ENCODE measurements around the gene VCX2. TPM values are rescaled to one million over a fixed set of nuclear protein-coding genes. Genes with fewer than 3 reads are reported as not detected.
"Not testable (repeated sequence)": the region's sequence is repeated elsewhere in the genome, so short reads cannot be mapped to it uniquely, and the experiment has no call there.

Gene VCX2
- not detected in 2 replicates for total RNA-seq (2014; rRNA removed; shearing (Covaris generic))

DNA sequence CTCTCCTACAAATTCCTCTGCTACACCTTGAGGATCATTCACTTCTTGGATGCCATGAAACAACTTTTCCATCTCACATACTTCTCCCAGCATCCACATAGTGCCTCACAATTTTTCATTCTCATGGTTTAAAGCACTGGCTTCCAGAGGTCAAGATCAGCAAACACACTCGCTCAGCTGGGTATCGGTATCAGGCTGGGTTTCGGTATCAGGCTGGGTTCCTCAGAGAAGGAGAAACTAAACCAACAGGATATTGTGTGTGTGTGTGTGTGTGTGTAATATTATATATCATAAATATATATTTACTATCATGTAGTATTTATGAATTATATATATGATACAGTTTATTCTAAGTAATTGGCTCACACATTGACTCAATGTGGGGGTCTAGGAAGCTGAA lies at the start of gene VCX2:
VCX2 (minus strand) TSS at position 99 of the 400 bp plus-strand sequence. CDS start 624 bp downstream, outside the sequence.
- DNase-seq (ENCODE audit: low spot score); in situ Hi-C loops (cut with HindIII; ENCODE audit: low sequenced_read_pairs): not testable (repeated sequence)

DNA sequence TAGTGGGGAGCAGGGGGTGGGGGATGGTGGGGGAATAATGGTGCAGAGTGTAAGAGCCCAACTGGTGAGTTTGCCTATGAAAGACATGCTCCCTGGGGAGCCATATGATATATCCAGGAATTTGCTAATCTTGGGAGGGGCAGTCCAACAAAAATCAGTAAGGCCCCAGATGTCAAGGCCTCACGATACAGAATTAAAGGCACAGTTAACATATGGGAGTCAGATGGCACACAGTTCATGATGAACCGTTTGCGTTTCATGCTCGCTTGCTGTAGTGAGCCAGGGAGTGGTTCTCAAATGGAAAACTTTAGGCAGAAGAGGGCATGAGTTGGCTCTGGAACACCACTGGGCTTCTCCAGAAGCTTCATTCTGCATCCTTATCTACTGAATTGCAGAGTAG lies 33.9 kb upstream of the VCX2 start:
- in situ Hi-C loops (cut with HindIII; ENCODE audit: low sequenced_read_pairs): no loop called here

DNA sequence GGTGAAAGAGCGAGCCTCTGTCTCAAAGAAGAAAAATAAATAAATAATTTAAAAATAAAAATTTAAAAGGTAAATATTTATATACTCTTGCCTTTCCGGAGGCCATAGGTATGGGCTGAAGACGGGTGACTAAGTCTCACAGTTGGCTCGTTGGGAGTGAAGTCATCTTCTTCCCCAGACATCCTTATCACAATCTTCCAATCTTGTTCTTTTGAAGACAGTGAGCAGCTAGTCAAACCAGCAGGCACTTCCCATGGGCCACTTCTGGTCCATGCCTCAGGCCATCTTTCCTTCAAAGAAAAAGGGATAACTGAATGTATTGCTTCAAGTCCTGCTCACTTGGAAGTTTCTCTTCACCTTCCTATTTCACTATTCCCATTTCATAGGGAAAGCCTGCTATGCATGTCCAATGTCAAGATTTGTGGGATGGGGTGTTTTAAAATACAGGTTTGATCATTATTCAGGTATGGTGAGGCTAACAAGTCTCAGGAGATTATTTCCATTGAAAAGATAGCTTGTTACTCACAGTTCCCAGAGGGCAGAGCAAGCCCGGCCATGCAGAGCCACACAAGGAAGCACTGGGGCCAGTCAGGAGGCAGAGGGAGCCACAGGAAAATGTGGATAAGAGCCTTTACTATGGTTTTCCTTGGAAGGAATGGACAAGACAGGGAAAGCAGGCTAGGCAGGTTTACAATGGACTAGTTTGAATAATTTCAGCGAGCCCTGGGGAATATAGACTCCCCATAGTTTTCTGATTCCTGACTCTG lies 33.3 kb upstream of the VCX2 start:
- no peak for DNase-seq (ENCODE audit: low spot score)
- in situ Hi-C loops (cut with HindIII; ENCODE audit: low sequenced_read_pairs): no loop called here

More for the DNA sequence above, 33.9 kb upstream of the VCX2 start:
- no peak for DNase-seq (ENCODE audit: low spot score)

DNA sequence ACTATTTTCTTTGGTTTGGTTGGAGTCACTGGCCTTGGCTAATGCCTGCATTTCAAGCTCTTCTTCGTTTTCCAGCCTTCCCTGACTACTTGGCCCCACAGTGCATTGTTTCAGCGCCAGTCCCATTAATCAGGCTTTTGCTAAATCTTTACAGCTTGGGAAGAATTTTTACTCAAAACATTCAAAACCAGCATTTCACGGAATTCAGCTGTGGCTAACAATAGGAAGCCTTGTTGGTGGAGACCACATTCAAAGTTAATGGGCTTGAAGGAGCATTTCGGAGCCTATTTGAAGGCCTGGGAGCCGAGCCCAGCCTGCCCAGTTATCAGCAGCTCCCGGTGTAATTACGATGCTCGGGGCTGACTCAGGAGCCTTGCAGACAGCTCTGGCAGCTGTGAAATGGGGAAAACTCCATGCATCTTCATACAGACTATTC lies 30.8 kb upstream of the VCX2 start:
- DNase-seq (ENCODE audit: low spot score): no peak
- in situ Hi-C loops (cut with HindIII; ENCODE audit: low sequenced_read_pairs): no loop called here

DNA sequence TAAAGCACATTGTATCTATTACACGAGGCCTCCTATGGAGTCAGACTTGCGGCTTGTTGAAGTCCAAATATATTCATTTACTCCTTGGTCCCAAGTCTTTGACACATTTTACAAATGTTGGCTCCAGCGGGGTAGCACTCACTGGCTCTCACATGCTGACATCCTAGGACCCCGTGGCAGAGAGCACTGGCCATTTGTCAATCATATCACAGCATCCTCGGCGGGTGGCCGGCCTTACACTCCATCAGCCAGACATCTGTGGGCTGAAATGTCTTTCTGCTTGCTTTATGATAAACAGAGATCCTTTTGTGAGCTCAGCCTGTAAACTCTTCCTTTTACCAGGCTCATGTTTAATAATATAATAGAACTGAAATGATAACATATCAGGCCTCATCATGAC lies 25.7 kb upstream of the VCX2 start:
- in situ Hi-C loops (cut with HindIII; ENCODE audit: low sequenced_read_pairs): no loop called here
- no peak for DNase-seq (ENCODE audit: low spot score)

DNA sequence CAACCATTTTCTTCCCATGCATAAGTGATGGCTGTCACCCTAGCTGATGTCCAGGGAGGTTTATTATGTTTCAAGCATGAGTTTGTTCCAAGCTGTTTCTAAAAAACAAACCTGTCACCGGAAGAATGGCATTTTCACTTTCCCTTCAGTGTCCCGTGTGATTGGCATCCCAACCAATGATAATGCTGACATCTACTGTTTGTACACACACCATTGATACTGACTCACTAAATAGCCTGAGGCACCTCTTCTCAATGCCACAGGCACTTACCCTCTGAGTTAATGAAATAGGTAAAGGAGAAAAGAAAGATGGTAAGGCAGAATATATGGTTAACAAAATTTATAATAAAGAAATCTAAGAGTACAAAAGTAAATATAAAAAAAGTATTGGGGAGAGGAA lies 23.1 kb upstream of the VCX2 start:
- in situ Hi-C loops (cut with HindIII; ENCODE audit: low sequenced_read_pairs): no loop called here
- no peak for DNase-seq (ENCODE audit: low spot score)

DNA sequence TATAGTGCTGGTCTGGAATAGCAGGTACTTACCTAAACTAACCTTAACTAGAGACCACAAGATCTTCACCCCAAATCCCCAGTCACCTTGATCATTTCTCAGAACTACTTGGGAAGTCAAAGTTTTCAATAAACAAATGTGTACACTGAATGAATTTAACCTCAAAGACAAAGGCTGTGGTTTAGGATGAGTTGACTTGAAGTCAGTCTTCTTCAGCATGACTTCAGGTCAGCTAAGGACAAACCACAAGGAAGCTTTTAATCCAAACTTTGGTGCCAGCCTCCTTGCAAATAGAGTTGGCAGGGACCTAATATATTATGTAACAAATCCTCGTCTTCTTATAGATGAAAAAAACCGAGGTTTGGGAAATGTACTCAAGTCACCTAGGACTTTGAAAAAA lies 21.2 kb upstream of the VCX2 start:
- in situ Hi-C loops (cut with HindIII; ENCODE audit: low sequenced_read_pairs): no loop called here
- DNase-seq (ENCODE audit: low spot score): no peak

DNA sequence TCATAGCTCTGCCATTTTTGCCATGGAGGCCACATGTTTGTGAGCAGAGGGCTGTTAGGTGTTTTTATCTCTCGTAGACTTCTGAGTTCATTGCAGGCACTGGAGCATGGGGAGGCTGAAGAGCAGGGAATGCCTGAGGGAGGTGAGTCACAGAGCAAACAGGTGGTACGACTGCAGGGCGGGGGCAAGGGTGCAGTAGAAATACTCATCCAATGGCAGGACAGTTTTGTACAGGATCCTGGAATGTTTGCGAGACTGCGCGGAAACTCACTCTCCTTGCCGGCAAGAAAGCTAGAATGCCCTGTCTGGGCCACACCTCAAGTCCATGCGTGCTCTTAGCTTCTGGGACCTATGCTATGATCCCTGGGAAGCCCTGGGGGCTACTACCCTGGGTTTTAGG lies 20.0 kb upstream of the VCX2 start:
- in situ Hi-C loops (cut with HindIII; ENCODE audit: low sequenced_read_pairs): no loop called here
- DNase-seq (ENCODE audit: low spot score): no peak

DNA sequence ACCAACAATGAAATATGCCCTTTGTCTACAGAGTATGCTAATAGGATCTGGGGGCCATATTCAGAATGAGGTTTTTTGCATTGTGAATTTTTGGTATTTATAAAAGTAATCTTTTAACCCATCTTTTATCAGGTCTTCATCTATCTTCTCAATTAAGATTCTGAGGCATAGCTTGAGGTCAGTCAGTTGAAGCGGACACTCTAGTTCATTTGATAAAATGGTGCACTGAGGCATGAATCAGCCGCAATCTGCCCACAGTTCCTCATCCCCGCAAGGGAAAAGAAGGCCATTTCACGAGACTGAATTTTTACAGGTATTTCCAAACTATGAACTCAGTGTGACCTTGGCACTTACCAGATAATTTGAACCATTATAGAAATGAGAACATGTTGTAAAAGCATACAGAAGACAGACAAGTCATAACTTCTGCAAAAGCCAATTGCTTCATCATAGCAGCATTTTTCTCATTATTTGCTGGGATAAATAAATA lies 19.3 kb upstream of the VCX2 start:
- in situ Hi-C loops (cut with HindIII; ENCODE audit: low sequenced_read_pairs): no loop called here
- DNase-seq (ENCODE audit: low spot score): no peak

DNA sequence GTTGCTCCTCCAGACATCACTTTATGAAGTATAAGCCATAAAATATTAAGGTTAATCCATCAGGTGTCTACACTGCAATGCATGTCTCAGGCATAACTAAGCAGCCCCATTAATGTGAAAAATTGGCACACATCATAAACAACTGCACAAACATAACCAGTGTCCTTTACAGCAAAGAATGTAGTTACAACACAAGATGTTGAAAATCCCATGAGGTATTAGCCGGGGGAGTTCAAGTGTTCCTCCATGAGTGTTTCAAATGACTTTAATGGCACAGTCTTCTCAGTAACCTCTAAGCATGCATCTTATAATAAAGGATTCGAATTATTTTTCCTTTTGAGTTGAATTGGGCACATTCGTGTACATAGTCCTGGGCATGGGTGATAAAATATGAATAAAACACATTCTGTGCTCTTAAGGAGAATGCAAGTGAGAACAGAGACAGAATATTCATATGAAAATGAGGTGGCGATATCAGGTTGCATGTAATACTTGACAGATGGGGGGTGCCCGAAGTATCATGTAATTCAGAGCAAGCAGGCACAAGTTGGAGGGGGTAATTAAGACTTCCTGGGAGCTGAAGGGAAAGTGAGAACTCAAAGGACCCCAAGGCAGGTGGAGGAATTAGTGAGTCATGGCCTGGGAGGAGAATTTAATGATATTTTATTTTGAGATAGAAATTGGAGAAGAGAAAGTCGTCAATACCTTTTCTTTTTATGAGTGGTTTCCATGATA lies 18.2 kb upstream of the VCX2 start:
- DNase-seq (ENCODE audit: low spot score): no peak
- in situ Hi-C loops (cut with HindIII; ENCODE audit: low sequenced_read_pairs): no loop called here

DNA sequence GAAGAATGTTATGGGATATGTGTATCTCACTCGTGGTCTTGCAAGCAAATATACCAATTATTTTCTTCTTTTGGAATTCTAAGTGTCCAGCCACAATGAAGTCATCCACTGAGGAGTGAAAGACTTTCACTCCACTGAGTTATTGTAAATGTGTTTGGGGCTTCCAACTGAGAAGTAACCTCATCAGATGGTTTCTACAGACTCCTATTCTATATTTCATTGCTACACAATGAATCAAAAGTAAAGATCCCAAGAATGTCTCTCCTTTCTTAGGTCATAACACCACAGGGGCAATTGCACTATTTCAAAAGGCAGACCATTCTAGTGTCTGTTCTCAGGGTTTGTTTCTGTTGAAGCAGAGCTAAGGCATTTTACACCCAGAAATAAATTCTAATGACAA lies 12.3 kb upstream of the VCX2 start:
- in situ Hi-C loops (cut with HindIII; ENCODE audit: low sequenced_read_pairs): no loop called here
- DNase-seq (ENCODE audit: low spot score): no peak

DNA sequence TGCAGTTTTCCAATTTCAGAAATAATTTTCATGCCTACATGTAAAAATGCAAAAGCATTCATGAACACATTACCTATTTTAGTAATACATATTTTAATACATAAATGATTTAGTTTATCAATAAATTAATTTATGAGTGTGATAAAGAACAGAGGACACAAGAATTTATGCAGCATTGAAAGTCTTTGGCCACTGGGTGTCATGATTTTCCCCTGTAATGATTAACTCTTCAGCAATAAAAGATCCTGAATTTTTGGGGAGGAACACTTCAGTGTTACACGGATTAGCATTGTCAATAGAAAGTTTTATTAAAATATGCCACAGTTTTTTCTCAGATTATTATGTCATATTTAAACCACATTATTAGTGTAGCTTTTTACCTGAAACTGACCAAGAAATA lies 8.6 kb upstream of the VCX2 start:
- in situ Hi-C loops (cut with HindIII; ENCODE audit: low sequenced_read_pairs): no loop called here
- DNase-seq (ENCODE audit: low spot score): no peak

DNA sequence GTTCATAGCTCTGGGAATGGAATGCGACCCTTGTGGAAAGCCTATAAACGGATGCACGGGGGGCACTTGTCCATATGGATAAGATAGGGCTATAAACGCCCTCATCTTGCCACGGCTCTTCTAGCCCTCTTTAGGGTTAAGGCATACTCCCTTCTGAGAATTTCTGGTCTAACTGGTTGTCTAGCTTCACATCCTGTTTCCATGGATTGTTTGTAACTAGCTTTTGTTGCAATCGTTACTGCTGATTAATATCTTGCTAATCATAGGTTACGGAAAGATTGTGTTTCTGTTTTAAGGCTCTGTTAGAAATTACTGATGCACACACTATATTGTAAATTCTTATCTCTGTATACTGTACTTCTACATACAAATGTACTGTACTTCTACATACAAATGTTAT lies 17.1 kb downstream of the VCX2 start:
- in situ Hi-C loops (cut with HindIII; ENCODE audit: low sequenced_read_pairs): not testable (repeated sequence)

DNA sequence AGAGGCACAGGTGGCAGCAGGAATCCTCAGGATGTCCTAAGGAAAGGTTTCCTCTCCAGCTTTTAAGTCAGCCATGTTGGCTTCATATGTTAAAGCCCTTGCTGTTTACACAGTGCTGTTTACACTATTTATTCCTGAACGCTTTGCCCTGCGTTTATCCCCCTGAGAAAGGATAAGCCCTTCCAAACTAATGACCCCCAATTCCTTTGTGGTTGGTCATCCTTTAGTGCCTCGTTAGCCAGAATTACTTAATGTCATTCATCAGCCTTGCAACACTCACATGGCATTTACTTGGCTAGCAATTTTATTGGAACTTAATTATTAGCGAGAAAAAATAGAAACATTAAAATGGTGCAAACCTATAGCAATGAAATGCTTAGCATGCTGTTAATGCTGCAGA lies 23.8 kb downstream of the VCX2 start:
- DNase-seq (ENCODE audit: low spot score): no peak
- in situ Hi-C loops (cut with HindIII; ENCODE audit: low sequenced_read_pairs): no loop called here

More for the DNA sequence above, 17.1 kb downstream of the VCX2 start:
- not testable (repeated sequence) for DNase-seq (ENCODE audit: low spot score)

DNA sequence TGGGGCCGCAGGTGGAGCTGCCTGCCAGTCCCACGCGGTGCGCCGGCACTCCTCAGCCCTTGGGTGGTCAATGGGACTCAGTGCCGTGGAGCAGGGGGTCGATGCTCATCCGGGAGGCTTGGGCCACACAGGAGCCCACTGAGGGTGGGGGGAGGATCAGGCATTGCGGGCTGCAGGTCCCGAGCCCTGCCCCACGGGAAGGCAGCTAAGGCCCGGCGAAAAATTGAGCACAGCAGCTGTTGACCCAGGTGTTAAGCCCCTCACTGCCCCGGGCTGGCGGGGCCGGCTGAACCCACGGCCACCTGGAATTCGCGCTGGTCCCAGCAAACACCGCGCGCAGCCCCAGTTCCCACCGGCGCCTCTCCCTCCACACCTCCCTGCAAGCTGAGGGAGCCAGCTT lies 26.1 kb downstream of the VCX2 start:
- no peak for DNase-seq (ENCODE audit: low spot score)
- in situ Hi-C loops (cut with HindIII; ENCODE audit: low sequenced_read_pairs): no loop called here

DNA sequence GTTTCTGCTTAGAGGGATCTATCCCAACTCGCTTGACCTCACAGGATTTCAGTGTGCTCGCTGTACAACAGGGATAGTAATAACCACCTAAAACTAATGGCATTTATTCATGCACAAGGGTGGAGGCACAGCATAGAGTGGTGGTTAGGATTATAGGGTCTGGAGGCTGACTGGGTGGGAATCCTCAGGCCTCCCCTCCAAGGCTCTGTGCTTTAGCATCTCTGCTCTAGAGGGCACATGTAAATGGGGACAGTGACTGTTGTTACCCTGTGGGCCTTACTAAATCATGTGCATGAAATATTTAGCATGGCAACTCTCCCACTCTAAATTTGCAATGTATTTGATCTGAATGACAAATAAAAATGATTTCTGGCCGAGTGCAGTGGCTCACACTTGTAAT lies 29.2 kb downstream of the VCX2 start:
- in situ Hi-C loops (cut with HindIII; ENCODE audit: low sequenced_read_pairs): no loop called here
- DNase-seq (ENCODE audit: low spot score): no peak

DNA sequence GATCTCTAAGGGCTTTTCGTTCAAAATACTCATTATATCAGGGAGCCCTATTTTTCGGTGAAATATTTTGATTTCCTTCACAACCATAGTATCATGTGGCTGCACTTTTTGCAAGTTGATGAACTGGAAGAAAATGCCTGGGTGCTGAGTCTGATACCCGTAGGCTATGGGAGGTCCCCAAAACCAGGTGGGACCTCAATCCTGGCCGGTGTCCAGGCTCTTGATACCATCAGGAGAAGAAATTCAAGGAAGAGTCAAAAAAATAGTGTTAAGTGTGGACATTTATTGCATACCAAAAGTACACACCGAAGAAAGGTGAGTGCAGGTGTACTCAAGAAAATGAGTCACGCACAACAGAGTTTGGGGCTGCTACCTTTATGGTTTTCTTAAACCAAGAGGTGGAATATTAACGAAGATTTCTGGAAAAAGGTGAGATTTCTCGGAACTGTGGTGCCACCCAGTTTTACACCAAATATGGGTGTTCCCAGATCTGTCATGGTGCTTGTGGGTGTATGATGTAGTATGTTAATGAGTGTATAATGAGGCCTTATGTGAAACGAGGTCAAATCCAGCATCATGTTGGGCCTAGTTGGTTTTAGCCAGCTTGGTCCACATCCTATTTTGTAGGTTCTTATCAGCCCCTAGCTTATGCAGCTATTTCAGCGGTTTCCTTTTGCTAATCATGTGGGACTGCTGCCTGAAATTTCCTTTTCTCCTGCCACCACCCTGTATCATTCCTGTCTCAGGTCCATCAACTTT lies 29.9 kb downstream of the VCX2 start:
- in situ Hi-C loops (cut with HindIII; ENCODE audit: low sequenced_read_pairs): no loop called here
- DNase-seq (ENCODE audit: low spot score): no peak

DNA sequence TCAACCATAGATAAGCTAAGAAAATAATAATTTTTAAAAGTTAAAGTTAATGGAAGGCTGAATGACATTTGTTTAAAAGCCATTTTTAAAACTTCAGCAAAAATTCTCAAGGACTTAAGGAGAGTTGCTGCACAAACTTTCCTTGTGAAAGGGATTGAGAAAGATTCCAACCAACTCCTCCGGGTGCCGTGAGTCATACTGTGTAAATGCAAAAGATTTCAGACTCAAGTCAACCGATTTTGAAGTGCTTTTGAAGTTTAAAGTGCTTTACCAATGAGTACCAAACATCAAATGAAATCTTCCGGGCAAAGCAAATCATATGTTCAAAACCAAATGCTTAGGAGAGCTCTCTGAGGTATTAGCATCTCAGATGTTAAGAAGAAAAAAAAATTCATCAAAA lies 31.4 kb downstream of the VCX2 start:
- DNase-seq (ENCODE audit: low spot score): no peak
- in situ Hi-C loops (cut with HindIII; ENCODE audit: low sequenced_read_pairs): no loop called here

DNA sequence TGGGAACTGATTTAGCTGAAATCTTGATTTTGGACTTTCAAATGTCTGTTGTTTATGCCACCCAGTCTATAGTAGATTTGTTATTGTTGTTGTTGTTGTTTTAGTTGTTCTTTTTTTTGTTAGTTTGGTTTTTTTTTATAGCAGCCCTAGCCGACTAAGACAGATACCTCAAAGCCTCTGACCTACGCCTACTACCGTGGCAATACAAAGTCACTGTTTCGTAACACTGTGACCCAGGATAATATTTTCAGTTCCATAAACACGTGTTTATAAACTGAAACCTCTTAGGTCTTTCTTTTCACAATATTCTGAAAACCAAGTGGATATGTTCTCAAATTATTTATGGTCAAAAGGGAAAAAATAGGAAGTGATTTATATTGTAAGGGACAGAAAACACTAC lies 32.8 kb downstream of the VCX2 start:
- in situ Hi-C loops (cut with HindIII; ENCODE audit: low sequenced_read_pairs): no loop called here
- DNase-seq (ENCODE audit: low spot score): no peak

DNA sequence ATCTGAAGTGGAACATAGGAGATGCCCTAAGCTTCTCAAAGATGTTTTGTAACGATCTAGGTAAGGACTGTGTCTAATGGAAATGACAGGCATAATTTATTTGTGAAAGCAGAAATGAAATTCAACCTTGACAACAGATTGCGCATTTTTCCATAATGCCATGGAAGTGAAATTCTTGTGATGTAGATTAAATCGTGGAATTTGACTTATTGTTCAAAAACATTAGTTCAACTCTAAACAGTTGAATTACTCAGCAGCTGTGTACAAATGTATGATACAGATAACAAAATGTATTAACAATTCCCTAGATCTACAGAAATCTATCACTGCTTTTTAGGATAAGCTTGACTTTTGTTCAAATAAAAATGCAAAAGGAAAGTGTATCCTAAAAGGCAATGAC lies 44.4 kb downstream of the VCX2 start:
- in situ Hi-C loops (cut with HindIII; ENCODE audit: low sequenced_read_pairs): no loop called here
- DNase-seq (ENCODE audit: low spot score): no peak
